HG02943 (cell line): ENCODE measurements around the gene ITPKB.

Source experiments
- ATAC-seq: cut with Tn5 transposase; IDR thresholded peaks from one replicate; pipeline ENCODE4 v1.9.1; 2021; ENCODE audit warnings: mild to moderate bottlenecking, low read depth, moderate library complexity; ENCODE audit not compliant: unreplicated experiment

Gene ITPKB

GRCh38 chr1:226593541-226593940 is 145.5 kb downstream of the ITPKB start:
- no peak for ATAC-seq

GRCh38 chr1:226590614-226591013 is 148.5 kb downstream of the ITPKB start:
- no peak for ATAC-seq

- ATAC-seq = no peak
These were observed 149.9 kb downstream of the ITPKB start for GRCh38 chr1:226589008-226589733.

GRCh38 chr1:226588484-226588883 is 150.6 kb downstream of the ITPKB start:
- ATAC-seq = no peak

- no peak for ATAC-seq
These were observed 152.2 kb downstream of the ITPKB start for GRCh38 chr1:226586650-226587422.

GRCh38 chr1:226586116-226586515 is 153.0 kb downstream of the ITPKB start:
- no peak for ATAC-seq

GRCh38 chr1:226584164-226584563 is 154.9 kb downstream of the ITPKB start:
- no peak for ATAC-seq

GRCh38 chr1:226582966-226583365 is 156.1 kb downstream of the ITPKB start:
- ATAC-seq = no peak
